GM23338 (cell line): Measurements from ENCODE around the gene PLD1.

Experiments
- CREB1 ChIP-seq: fragments of 250-450 bp; sonication (Bioruptor Pico); IDR thresholded peaks from 2 replicates; pipeline ENCODE4 v1.5.0; 2020; ENCODE audit warnings: low read depth, mild to moderate bottlenecking, moderate library complexity
- CTCF ChIP-seq, 2 experiments: fragments of 200-600 bp in 1 of 2; sonication (generic) in 1 of 2; conservative IDR thresholded peaks; 2 replicates each; pipeline versions ENCODE4 v1.5.1 to v1.6.1; 2016 to 2017; ENCODE audit warnings: antibody characterized with exemption in 2 of 2, low read depth in 2 of 2, mild to moderate bottlenecking in 2 of 2, moderate library complexity in 1 of 2
- ETS1 ChIP-seq: IDR thresholded peaks from 2 replicates; pipeline ENCODE4 v1.6.1; 2016; ENCODE audit warnings: antibody characterized with exemption
- EZH2 ChIP-seq: fragments of 200-600 bp; sonication (generic); IDR thresholded peaks from one replicate; pipeline ENCODE4 v1.8.0; 2017; ENCODE audit warnings: antibody characterized with exemption, mild to moderate bottlenecking, low read depth; ENCODE audit not compliant: unreplicated experiment
- EZH2phosphoT487 ChIP-seq: fragments of 200-600 bp; sonication (generic); IDR thresholded peaks from one replicate; pipeline ENCODE4 v1.8.1; 2018; ENCODE audit warnings: antibody characterized with exemption; ENCODE audit not compliant: unreplicated experiment
- JUNB ChIP-seq: IDR thresholded peaks from one replicate; pipeline ENCODE4 v1.6.1; 2016; ENCODE audit warnings: antibody characterized with exemption; ENCODE audit not compliant: unreplicated experiment
- NANOG ChIP-seq: IDR thresholded peaks from 2 replicates; pipeline ENCODE4 v1.6.1; 2016; ENCODE audit warnings: antibody characterized with exemption, borderline replicate concordance
- POLR2AphosphoS5 ChIP-seq: IDR thresholded peaks from 2 replicates; pipeline ENCODE4 v1.6.1; 2016; ENCODE audit warnings: antibody characterized with exemption, low read depth
- REST ChIP-seq: IDR thresholded peaks from one replicate; pipeline ENCODE4 v1.6.1; 2018; ENCODE audit warnings: antibody characterized with exemption; ENCODE audit not compliant: unreplicated experiment
- STAT1 ChIP-seq: IDR thresholded peaks from one replicate; pipeline ENCODE4 v1.6.1; 2016; ENCODE audit warnings: antibody characterized with exemption; ENCODE audit not compliant: unreplicated experiment
- ZNF331 ChIP-seq: fragments of 250-450 bp; sonication (Bioruptor Pico); IDR thresholded peaks from 2 replicates; pipeline ENCODE4 v1.5.0; 2020; ENCODE audit warnings: low read depth, mild to moderate bottlenecking, moderate library complexity
- ZNF462 ChIP-seq: fragments of 250-450 bp; sonication (Bioruptor Pico); IDR thresholded peaks from 2 replicates; pipeline ENCODE4 v1.5.0; 2020; ENCODE audit warnings: mild to moderate bottlenecking, moderate library complexity

GRCh38 chr3:171694888-171695287, 115.4 kb downstream of the PLD1 start:
- TF ChIP-seq CTCF (conservative IDR thresholded peaks at IDR 0.05; ENCODE audit: low read depth in 2 of 2) (no peak), EZH2 (no peak), EZH2phosphoT487 (no peak), REST (no peak), STAT1 (no peak), POLR2AphosphoS5 (no peak), ETS1 (no peak), NANOG (no peak), ZNF331 (CRISPR knock-in tag) (no peak), CREB1 (CRISPR knock-in tag) (no peak), JUNB (no peak), ZNF462 (no peak)
